Measurements from ENCODE around the gene TREM1. TPM values are rescaled to one million over a fixed set of nuclear protein-coding genes. Genes with fewer than 3 reads are reported as not detected.
"Not testable (repeated sequence)": the region's sequence is repeated elsewhere in the genome, so short reads cannot be mapped to it uniquely, and the experiment has no call there.

TREM1 gene
- total RNA-seq, 1 donor, result 0.36 TPM

- DNase-seq (ENCODE audit: low read depth), result no peak
- TF ChIP-seq CTCF (IDR thresholded peaks at IDR 0.05; ENCODE audit: insufficient read depth, low read length), result no peak
- no peak overlapping the region for H3K4me3 ChIP-seq (ENCODE audit: low read depth, low read length)
These were observed 31.4 kb downstream of the TREM1 start for GRCh38 chr6:41255110-41255509.

GRCh38 chr6:41252401-41253169 lies 33.9 kb downstream of the TREM1 start:
- TF ChIP-seq CTCF (IDR thresholded peaks at IDR 0.05; ENCODE audit: insufficient read depth, low read length), result no peak
- H3K4me3 ChIP-seq (ENCODE audit: low read depth, low read length), result no peak overlapping the region
- no peak for DNase-seq (ENCODE audit: low read depth)

GRCh38 chr6:41247882-41248705 lies 38.4 kb downstream of the TREM1 start:
- DNase-seq (ENCODE audit: low read depth), result no peak
- no peak overlapping the region for H3K4me3 ChIP-seq (ENCODE audit: low read depth, low read length)
- no peak for TF ChIP-seq CTCF (IDR thresholded peaks at IDR 0.05; ENCODE audit: insufficient read depth, low read length)

- DNase-seq (ENCODE audit: low read depth), result no peak
- no peak for TF ChIP-seq CTCF (IDR thresholded peaks at IDR 0.05; ENCODE audit: insufficient read depth, low read length)
- H3K4me3 ChIP-seq (ENCODE audit: low read depth, low read length), result no peak overlapping the region
These were observed 39.1 kb downstream of the TREM1 start for GRCh38 chr6:41247288-41247865.

- not testable (repeated sequence) for H3K4me3 ChIP-seq (ENCODE audit: low read depth, low read length); DNase-seq (ENCODE audit: low read depth)
These were observed 40.0 kb downstream of the TREM1 start for GRCh38 chr6:41246529-41246928.

- no peak overlapping the region for H3K4me3 ChIP-seq (ENCODE audit: low read depth, low read length)
- no peak for TF ChIP-seq CTCF (IDR thresholded peaks at IDR 0.05; ENCODE audit: insufficient read depth, low read length)
- no peak for DNase-seq (ENCODE audit: low read depth)
These were observed 46.9 kb downstream of the TREM1 start for GRCh38 chr6:41239467-41240159.

Data from fibroblast of the aortic adventitia (primary cell).